Non-pigmented ciliary epithelial cell (primary cell): Measurements from ENCODE around the gene NUP54.
A peak's percentile ranks its signal among the peaks of the same experiment; 100 is the strongest.

Experiments used
- DNase-seq: peaks from one replicate; pipeline ENCODE4 v3.0.0-alpha.2; 2010; ENCODE audit warnings: low read depth

NUP54 gene

GRCh38 chr4:76067652-76068286 lies 80.4 kb downstream of the NUP54 start:
- peak; percentile 37 for DNase-seq

GRCh38 chr4:76066546-76066945 lies 81.7 kb downstream of the NUP54 start:
- no peak for DNase-seq
